ENCODE results near the gene PIP5K1C. TPM values are rescaled to one million over a fixed set of nuclear protein-coding genes. Genes with fewer than 3 reads are reported as not detected.

The PIP5K1C gene
- total RNA-seq, result 15.1 TPM

- DNase-seq (ENCODE audit: low spot score in 2 of 2), result peak; percentile 97 to 98
- FAIRE-seq, result no peak
These were observed at the start of gene PIP5K1C for GRCh38 chr19:3700242-3701032. Gene PIP5K1C (minus strand): TSS chr19:3700468. CDS start chr19:3700390, 78 bp downstream.

- DNase-seq (ENCODE audit: low spot score in 2 of 2), result no peak
- no peak for FAIRE-seq
These were observed 48.7 kb upstream of the PIP5K1C start for GRCh38 chr19:3748965-3749364.

DNA sequence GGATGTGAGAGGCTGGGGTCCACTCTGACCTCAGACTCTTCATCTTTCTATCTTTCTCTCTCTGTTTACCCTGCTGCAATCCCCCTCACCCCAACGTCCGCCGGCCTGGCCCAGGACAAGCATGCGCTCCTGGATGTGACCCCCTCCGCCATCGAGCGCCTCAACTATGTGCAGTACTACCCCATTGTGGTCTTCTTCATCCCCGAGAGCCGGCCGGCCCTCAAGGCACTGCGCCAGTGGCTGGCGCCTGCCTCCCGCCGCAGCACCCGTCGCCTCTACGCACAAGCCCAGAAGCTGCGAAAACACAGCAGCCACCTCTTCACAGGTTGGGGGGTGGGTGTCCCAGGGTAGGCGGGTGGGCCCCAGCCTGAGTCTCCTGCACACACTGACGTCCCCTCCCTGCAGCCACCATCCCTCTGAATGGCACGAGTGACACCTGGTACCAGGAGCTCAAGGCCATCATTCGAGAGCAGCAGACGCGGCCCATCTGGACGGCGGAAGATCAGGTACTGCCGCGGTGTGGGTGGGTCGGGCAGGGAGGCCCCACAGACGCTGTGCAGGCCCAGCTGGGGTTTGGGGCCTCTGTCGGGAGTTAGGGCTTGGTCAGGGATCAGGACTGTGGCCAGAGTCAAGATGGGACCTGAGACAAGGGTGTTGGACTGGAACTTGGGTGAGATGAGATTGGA is 46.2 kb upstream of the PIP5K1C start:
- no peak for DNase-seq (ENCODE audit: low spot score in 2 of 2)
- FAIRE-seq, result no peak

DNA sequence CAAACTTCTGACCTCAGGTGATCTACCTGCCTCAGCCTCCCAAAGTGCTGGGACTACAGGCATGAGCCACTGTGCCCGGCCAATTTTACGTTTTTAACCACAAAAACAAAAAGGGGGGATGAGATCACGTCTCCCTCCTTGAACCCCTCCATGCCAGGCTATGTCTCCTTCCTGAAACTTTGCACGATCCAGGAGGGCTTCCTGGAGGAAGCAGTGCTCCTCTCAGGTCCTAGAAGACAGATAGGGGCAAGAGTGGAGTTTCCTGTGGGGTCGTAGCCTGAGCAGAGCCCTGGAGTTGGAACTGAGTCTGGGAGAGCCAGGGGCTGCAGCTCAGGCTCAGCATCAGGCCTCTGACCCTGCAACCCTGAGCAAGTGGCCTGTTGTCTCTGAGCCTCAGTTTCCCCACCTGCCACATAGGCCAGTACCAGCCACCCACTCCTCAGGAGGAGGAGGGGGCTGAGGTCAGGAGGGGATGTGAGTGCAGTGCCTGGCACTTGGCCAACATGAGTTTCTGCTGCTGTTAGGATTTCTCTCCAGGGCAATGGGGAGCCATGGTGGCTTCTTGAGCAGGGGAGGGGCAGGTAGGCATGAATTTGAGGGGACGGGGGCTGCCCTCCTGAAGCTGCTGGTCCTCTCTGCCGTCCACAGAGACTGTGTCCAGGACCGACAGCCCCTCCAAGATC is 45.2 kb upstream of the PIP5K1C start:
- no peak for FAIRE-seq
- no peak for DNase-seq (ENCODE audit: low spot score in 2 of 2)

DNA sequence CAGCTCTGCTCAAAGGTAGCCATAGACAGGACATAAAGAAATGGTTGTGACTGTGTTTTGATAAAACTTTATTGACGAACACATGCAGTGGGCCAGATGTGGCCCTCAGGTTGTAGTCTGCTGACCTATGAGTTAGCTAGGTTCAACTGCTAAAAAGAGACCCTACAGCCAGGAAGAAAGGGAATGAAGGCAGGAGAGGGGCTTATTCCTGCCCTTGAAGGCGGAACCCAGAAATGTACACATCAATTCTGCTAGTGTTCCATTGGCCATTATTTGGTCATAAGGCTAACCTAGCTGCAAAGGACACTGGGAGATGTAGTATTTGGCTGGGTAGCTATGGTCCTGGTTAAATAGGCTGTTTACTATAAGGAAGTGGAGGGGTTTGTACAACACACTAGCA is 43.2 kb upstream of the PIP5K1C start:
- DNase-seq (ENCODE audit: low spot score in 2 of 2) (no peak), FAIRE-seq (no peak)

GRCh38 chr19:3740431-3740830 is 40.2 kb upstream of the PIP5K1C start:
- FAIRE-seq (no peak), DNase-seq (ENCODE audit: low spot score in 2 of 2) (no peak)

GRCh38 chr19:3738477-3739220 is 38.4 kb upstream of the PIP5K1C start:
- DNase-seq (ENCODE audit: low spot score in 2 of 2), result no peak

DNA sequence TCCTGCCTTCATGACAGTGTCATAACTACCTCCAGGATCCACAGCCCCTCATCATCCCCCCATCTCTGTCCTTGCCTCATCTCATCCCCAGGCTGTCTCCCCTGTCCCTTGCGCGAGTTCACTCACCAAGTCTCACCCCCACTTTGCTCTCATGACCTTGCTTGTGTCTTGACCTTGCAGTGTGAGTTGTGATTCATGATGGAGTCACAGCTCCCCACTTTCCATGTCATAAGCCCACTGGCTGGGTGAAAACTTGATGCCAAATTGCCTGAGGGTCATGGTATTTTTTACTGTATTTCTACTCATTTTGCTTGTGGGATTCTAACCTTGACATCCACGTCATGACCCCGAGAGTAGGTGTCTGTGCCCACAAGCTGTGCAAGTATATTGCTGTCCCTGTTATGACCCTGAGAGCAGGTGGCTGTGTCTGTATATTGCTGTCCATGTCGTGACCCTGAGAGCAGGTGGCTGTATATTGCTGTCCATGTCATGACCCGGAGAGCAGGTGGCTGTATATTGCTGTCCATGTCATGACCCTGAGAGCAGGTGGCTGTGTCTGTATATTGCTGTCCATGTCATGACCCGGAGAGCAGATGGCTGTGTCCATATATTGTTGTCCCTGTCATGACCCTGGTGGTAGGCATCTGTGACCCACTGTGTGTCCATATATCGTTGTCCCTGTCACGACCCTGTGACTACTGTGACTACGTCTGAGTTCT is 37.4 kb upstream of the PIP5K1C start:
- DNase-seq (ENCODE audit: low spot score in 2 of 2) (no peak), FAIRE-seq (no peak)

More at GRCh38 chr19:3738477-3739220, 38.4 kb upstream of the PIP5K1C start:
- no peak for FAIRE-seq

DNA sequence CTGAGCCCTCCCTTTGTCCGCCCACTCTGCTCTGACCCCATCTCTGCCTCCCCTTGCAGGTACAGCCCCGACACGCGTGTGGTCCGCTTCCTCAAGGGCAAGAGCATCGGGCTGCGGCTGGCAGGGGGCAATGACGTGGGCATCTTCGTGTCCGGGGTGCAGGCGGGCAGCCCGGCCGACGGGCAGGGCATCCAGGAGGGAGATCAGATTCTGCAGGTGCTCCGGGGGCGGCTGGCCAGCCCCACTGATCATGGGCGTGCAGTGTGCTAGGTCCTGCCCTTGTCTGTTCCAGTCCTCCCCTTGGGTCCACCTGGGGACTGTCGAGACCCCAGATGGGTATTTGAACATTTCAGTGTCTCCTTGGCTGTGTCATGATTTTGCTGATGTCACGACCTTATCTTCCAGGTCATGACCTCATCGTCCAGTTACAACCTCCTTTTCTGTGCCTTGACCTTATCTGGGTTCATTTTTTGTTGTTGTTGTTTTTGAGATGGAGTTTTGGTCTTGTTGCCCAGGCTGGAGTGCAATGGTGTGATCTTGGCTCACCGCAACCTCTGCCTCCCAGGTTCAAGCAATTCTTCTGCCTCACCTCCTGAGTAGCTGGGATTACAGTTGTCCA is 35.9 kb upstream of the PIP5K1C start:
- DNase-seq (ENCODE audit: low spot score in 2 of 2), result no peak
- no peak for FAIRE-seq

DNA sequence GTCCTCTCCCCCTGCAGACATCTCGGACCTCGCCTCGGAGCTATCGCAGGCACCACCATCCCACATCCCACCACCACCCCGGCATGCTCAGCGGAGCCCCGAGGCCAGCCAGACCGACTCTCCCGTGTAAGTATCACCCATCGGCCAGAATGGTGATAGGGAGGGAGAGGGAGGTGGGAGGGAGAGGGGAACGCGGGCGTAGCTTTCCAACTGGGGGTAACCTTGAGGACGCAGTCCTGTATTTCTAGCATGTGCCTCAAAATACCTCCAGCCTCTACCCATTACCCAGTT is 34.0 kb upstream of the PIP5K1C start:
- no peak for DNase-seq (ENCODE audit: low spot score in 2 of 2)
- no peak for FAIRE-seq

DNA sequence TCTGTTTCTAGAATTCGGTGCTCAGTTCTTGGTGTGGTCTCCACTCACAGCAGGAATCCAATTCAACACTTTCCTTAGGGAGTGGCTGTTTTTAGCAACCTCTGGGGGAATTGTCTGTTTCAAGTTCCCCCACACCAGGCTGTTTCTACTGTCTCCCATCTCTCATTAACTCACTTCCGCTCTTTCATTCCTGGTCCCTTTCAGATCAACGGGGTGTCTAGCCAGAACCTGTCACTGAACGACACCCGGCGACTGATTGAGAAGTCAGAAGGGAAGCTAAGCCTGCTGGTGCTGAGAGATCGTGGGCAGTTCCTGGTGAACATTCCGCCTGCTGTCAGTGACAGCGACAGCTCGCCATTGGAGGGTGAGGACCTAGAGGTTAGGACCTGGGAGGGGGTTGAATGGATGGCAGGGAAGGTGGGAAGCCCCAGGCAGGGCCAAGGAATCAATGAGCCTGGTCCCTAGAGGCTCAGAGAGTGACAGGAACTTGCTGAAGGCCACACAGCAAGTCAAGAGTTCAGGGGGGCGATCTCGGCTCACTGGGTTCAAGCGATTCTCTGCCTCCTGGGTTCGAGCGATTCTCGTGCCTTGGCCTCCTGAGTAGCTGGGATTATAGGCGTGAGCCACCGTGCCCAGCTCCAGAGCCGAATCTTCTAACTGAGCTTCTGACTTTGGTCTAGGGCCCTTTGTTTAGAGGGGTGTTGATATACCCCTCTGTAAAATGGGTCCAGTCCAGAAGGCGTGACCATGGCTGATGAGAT is 33.5 kb upstream of the PIP5K1C start:
- DNase-seq (ENCODE audit: low spot score in 2 of 2) (no peak), FAIRE-seq (no peak)

DNA sequence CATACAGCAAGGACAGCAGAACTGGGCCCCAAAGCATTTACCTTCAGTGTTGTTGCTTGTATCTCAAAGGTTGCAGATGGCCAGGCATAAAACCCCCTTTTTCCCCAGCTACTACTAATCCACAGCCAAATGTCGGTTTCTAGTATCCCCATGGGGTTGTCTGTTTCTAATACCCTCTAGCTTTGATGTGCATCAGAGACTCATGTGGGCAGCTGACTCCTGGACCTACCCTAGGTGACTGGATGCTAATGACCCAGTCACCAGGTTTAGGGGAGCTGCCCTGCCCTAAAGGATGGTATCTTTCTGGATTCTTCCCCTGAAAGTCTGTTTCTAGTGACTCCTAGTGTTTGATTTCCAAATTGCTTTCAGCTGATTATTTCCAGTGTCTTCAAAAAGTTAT is 31.8 kb upstream of the PIP5K1C start:
- DNase-seq (ENCODE audit: low spot score in 2 of 2) (no peak), FAIRE-seq (no peak)

DNA sequence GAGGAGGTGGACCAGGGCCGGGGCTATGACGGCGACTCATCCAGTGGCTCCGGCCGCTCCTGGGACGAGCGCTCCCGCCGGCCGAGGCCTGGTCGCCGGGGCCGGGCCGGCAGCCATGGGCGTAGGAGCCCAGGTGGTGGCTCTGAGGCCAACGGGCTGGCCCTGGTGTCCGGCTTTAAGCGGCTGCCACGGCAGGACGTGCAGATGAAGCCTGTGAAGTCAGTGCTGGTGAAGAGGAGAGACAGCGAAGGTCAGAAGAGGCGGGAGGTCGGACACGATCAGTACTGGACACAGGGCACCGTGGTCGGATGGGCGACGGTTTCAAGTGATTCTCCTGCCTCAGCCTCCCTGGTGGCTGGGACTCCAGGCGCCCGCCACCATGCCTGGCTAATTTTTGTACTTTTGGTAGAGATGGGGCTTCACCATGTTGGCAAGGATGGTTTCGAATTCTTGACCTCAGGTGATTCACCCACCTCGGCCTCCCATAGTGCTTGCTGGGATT is 30.2 kb upstream of the PIP5K1C start:
- no peak for FAIRE-seq

DNA sequence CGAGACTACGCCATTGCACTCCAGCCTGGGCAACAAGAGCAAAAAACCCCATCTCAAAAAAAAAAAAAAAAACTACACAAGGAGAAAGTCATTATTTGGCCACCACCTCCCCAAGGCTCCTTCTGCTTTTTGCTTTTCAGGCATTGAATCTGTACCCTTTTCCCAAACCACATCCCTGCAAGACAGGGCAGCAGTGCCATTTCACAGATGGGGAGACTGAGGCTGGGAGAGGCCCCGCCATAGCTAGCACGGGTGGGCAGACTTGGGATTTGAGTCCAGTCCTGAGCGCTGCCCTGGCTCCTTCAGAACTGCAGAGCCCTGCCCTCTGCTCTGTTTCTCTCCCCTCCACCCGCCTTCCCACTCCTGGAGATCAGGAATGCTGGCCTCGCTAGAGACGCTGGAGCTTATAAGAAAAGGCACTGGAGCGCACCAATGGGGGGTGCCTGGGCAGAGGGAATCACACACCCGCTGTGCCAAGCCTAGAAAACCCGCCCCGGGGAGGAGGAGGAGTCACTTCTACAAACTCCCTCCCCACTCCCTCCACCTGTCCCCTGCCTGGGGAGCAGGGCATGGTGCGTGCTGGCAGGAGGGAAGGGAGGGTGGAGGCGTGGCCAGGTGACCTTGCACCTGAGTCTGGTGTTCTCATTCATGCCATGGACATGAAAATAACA is 25.5 kb upstream of the PIP5K1C start:
- no peak for FAIRE-seq
- no peak for DNase-seq (ENCODE audit: low spot score in 2 of 2)

More for the DNA sequence above, 30.2 kb upstream of the PIP5K1C start:
- no peak for DNase-seq (ENCODE audit: low spot score in 2 of 2)

DNA sequence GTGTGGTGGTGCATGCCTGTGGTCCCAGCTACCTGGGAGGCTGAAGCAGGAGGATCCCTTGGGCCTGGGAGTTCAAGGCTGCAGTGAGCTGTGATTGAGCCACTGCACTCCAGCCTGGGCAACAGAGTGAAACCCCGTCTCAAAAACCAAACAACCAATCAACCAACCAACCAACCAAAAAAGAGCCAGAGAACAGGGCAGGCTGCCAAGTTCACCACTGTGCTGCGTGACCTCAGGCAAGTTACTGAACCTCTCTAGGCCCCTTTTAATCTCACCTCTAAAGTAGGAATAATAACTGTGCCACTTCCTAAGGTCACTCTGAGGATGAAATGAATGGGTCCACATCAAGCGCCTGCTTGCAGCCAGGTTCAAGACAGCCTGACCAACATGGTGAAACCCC is 24.9 kb upstream of the PIP5K1C start:
- FAIRE-seq (no peak), DNase-seq (ENCODE audit: low spot score in 2 of 2) (no peak)

GRCh38 chr19:3723883-3724282 is 23.6 kb upstream of the PIP5K1C start:
- DNase-seq (ENCODE audit: low spot score in 2 of 2) (no peak), FAIRE-seq (no peak)

GRCh38 chr19:3723110-3723488 is 22.8 kb upstream of the PIP5K1C start:
- no peak for FAIRE-seq
- no peak for DNase-seq (ENCODE audit: low spot score in 2 of 2)

GRCh38 chr19:3722443-3723109 is 22.3 kb upstream of the PIP5K1C start:
- no peak for FAIRE-seq
- no peak for DNase-seq (ENCODE audit: low spot score in 2 of 2)
